Left cardiac atrium (tissue), 4 donors: ENCODE data around the gene NGEF. TPM values are rescaled to one million over a fixed set of nuclear protein-coding genes. Genes with fewer than 3 reads are reported as not detected.
"Not testable (repeated sequence)": the region's sequence is repeated elsewhere in the genome, so short reads cannot be mapped to it uniquely, and the experiment has no call there.

Experiments used
- ATAC-seq, 2 donors: fragments of 200-7000 bp; cut with Tn5 transposase; one replicate each; pipeline ENCODE4 v1.9.1; 2020; ENCODE audit warnings: mild to moderate bottlenecking in 2 of 2, moderate library complexity in 2 of 2
- DNase-seq: peaks from one replicate; pipeline ENCODE4 v3.0.0-alpha.2; 2020
- intact Hi-C, 2 donors: fragments of 100-400 bp; cut with DNase I; formaldehyde crosslinking; loops; one replicate each; pipeline versions ENCODE4 v1.14.1 to v1.15.1; 2022 to 2023
- long read RNA-seq: library from polyadenylated mRNA; unstranded; transcript quantifications from one replicate; pipeline ENCODE4 v2.0.0, GENCODE V29; 2021
- total RNA-seq, 2 donors: library from RNA; stranded (reverse); fragmentation: NEBNext Ultra II Directional; extraction: Animal tissue kit (Norgen Biotek cat#: 25700); gene quantifications; one replicate each; pipeline ENCODE4 v1.2.1, GENCODE V29; 2021
- donor health status: DM: no; HTN: yes; CAD: no.
- donor health status: DM: no; HTN: yes; CAD: no; lungs with severe emphysema.
- donor health status: DM: yes; HTN: yes; CAD: no.
- donor health status: Dilated cardiomyopathy.

NGEF gene
- total RNA-seq: 1 to 10 TPM; 1.6 TPM
- long read RNA-seq: 0 reads

- DNase-seq: no peak
- no peak for ATAC-seq
- intact Hi-C loops: no loop called here
Observed at GRCh38 chr2:233013027-233013461, at the start of gene NGEF. NGEF (minus strand) TSS chr2:233013256; CDS start chr2:232974890, 38,366 bp downstream.

- ATAC-seq (peak in 1 of 2 donors; percentile 20), DNase-seq (no peak)
- intact Hi-C loops: no loop called here
Observed at GRCh38 chr2:233062451-233062850, 49.4 kb upstream of the NGEF start.

- DNase-seq (peak; percentile 38), ATAC-seq (peak; percentile 42 to 73)
- intact Hi-C loops: no loop called here
Observed at GRCh38 chr2:233061591-233062450, 48.8 kb upstream of the NGEF start.

- ATAC-seq (peak in 1 of 2 donors; percentile 2), DNase-seq (no peak)
- intact Hi-C loops: no loop called here
Observed at GRCh38 chr2:233060980-233061590, 48.0 kb upstream of the NGEF start.

GRCh38 chr2:233060501-233060979 is 47.5 kb upstream of the NGEF start:
- no peak for ATAC-seq
- intact Hi-C loops: no loop called here
- no peak for DNase-seq

- peak; percentile 51 to 68 for ATAC-seq
- intact Hi-C loops: loop anchor here (10.0 kb wide), 2 partner anchors 185 to 205 kb away; partner anchors contain the start of gene SNORC (in 1 of the 2)
Observed at GRCh38 chr2:233059797-233060500, 46.9 kb upstream of the NGEF start, which contains the start of gene INPP5D. INPP5D (plus strand) TSS chr2:233060342; CDS start chr2:233060479, 137 bp downstream.

GRCh38 chr2:233059547-233059796 is 46.4 kb upstream of the NGEF start:
- DNase-seq (no peak), ATAC-seq (no peak)
- intact Hi-C loops: loop anchor here (10.0 kb wide), 2 partner anchors 185 to 205 kb away; partner anchors contain the start of gene SNORC (in 1 of the 2)

More at GRCh38 chr2:233059797-233060500, 46.9 kb upstream of the NGEF start, which contains the start of gene INPP5D:
- peak; percentile 53 for DNase-seq

- DNase-seq: no peak
Observed at GRCh38 chr2:233058717-233059546, 45.9 kb upstream of the NGEF start.

GRCh38 chr2:233056961-233057605 is 44.0 kb upstream of the NGEF start:
- ATAC-seq (no peak), DNase-seq (no peak)
- intact Hi-C loops: loop anchor here (10.0 kb wide), 2 partner anchors 182 to 202 kb away; partner anchors contain the start of gene SNORC (in 1 of the 2)

More at GRCh38 chr2:233058717-233059546, 45.9 kb upstream of the NGEF start:
- intact Hi-C loops: loop anchor here (10.0 kb wide), 2 partner anchors 184 to 204 kb away; partner anchors contain the start of gene SNORC (in 1 of the 2)
- no peak for ATAC-seq

GRCh38 chr2:233055362-233055761 is 42.3 kb upstream of the NGEF start:
- DNase-seq (no peak), ATAC-seq (no peak)
- intact Hi-C loops: loop anchor here (10.0 kb wide), 2 partner anchors 181 to 201 kb away; partner anchors contain the start of gene SNORC (in 1 of the 2)

- peak; percentile 70 for DNase-seq
Observed at GRCh38 chr2:233053928-233054784, 41.1 kb upstream of the NGEF start.

GRCh38 chr2:233052517-233052916 is 39.5 kb upstream of the NGEF start:
- DNase-seq, ATAC-seq: not testable (repeated sequence)
- intact Hi-C loops: loop anchor here (5.0 to 10.0 kb wide), 3 partner anchors 178 to 445 kb away; partner anchors contain the start of gene SNORC (in 1 of the 2)

More at GRCh38 chr2:233053928-233054784, 41.1 kb upstream of the NGEF start:
- intact Hi-C loops: loop anchor here (5.0 to 10.0 kb wide), 3 partner anchors 179 to 447 kb away; partner anchors contain the start of gene SNORC (in 1 of the 2)
- peak; percentile 50 to 55 for ATAC-seq

GRCh38 chr2:233051241-233052149 is 38.4 kb upstream of the NGEF start:
- peak; percentile 87 to 95 for ATAC-seq
- intact Hi-C loops: loop anchor here (5.0 to 10.0 kb wide), 3 partner anchors 177 to 444 kb away; partner anchors contain the start of gene SNORC (in 1 of the 2)
- peak; percentile 93 for DNase-seq

- intact Hi-C loops: no loop called here
- no peak for DNase-seq
- ATAC-seq: no peak
Observed at GRCh38 chr2:233049194-233049761, 36.2 kb upstream of the NGEF start.

- intact Hi-C loops: no loop called here
- ATAC-seq (no peak), DNase-seq (no peak)
Observed at GRCh38 chr2:233048569-233049193, 35.6 kb upstream of the NGEF start.
